GM23338 (cell line): ENCODE results near the gene SLC45A3.

ENCODE experiments used
- CREB1 ChIP-seq: fragments of 250-450 bp; sonication (Bioruptor Pico); IDR thresholded peaks from 2 replicates; pipeline ENCODE4 v1.5.0; 2020; ENCODE audit warnings: low read depth, mild to moderate bottlenecking, moderate library complexity
- EZH2 ChIP-seq: fragments of 200-600 bp; sonication (generic); IDR thresholded peaks from one replicate; pipeline ENCODE4 v1.8.0; 2017; ENCODE audit warnings: antibody characterized with exemption, mild to moderate bottlenecking, low read depth; ENCODE audit not compliant: unreplicated experiment
- EZH2phosphoT487 ChIP-seq: fragments of 200-600 bp; sonication (generic); IDR thresholded peaks from one replicate; pipeline ENCODE4 v1.8.1; 2018; ENCODE audit warnings: antibody characterized with exemption; ENCODE audit not compliant: unreplicated experiment
- JUNB ChIP-seq: IDR thresholded peaks from one replicate; pipeline ENCODE4 v1.6.1; 2016; ENCODE audit warnings: antibody characterized with exemption; ENCODE audit not compliant: unreplicated experiment
- POLR2AphosphoS5 ChIP-seq: IDR thresholded peaks from 2 replicates; pipeline ENCODE4 v1.6.1; 2016; ENCODE audit warnings: antibody characterized with exemption, low read depth
- STAT1 ChIP-seq: IDR thresholded peaks from one replicate; pipeline ENCODE4 v1.6.1; 2016; ENCODE audit warnings: antibody characterized with exemption; ENCODE audit not compliant: unreplicated experiment
- TF ChIP-seq, protein P1 (sequence below), 2 experiments: fragments of 200-600 bp in 1 of 2; sonication (generic) in 1 of 2; conservative IDR thresholded peaks; 2 replicates each; pipeline versions ENCODE4 v1.5.1 to v1.6.1; 2016 to 2017; ENCODE audit warnings: antibody characterized with exemption in 2 of 2, low read depth in 2 of 2, mild to moderate bottlenecking in 2 of 2, moderate library complexity in 1 of 2
- TF ChIP-seq, protein P2 (sequence below): IDR thresholded peaks from one replicate; pipeline ENCODE4 v1.6.1; 2018; ENCODE audit warnings: antibody characterized with exemption; ENCODE audit not compliant: unreplicated experiment

DNA sequence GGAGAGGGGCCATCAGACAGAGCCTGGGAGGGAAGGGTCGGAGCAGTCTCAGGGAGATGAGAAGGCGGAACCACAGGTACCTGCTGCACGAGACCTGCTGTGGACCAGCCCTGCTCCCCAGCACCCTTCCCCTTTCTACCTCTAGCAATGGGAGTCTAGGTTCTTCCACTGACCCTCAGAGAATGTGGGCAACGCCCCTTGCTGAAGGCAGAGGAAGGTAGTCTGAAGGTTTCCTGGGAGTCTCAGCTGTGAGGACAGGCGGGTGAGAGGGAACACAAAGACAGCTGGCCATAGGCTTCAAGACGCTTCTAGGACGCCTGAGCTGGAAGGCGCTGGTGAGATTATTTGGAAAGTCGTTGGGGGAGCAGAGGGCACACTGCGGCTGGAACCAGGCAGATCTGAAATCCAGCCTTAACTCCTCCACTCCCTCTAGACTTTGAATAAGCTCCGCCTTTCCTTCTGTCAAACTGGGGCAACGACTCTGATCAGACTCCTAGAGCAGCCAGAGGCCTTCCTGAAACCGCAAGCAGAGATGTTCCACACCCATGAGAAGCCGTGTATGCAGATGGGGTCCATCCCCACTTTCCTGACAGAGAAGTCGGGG lies 18.1 kb downstream of the SLC45A3 start:
- TF ChIP-seq, protein P1, sequence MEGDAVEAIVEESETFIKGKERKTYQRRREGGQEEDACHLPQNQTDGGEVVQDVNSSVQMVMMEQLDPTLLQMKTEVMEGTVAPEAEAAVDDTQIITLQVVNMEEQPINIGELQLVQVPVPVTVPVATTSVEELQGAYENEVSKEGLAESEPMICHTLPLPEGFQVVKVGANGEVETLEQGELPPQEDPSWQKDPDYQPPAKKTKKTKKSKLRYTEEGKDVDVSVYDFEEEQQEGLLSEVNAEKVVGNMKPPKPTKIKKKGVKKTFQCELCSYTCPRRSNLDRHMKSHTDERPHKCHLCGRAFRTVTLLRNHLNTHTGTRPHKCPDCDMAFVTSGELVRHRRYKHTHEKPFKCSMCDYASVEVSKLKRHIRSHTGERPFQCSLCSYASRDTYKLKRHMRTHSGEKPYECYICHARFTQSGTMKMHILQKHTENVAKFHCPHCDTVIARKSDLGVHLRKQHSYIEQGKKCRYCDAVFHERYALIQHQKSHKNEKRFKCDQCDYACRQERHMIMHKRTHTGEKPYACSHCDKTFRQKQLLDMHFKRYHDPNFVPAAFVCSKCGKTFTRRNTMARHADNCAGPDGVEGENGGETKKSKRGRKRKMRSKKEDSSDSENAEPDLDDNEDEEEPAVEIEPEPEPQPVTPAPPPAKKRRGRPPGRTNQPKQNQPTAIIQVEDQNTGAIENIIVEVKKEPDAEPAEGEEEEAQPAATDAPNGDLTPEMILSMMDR (conservative IDR thresholded peaks at IDR 0.05; ENCODE audit: low read depth in 2 of 2) = no peak
- no peak for TF ChIP-seq CREB1 (CRISPR knock-in tag)
- TF ChIP-seq, protein P2, sequence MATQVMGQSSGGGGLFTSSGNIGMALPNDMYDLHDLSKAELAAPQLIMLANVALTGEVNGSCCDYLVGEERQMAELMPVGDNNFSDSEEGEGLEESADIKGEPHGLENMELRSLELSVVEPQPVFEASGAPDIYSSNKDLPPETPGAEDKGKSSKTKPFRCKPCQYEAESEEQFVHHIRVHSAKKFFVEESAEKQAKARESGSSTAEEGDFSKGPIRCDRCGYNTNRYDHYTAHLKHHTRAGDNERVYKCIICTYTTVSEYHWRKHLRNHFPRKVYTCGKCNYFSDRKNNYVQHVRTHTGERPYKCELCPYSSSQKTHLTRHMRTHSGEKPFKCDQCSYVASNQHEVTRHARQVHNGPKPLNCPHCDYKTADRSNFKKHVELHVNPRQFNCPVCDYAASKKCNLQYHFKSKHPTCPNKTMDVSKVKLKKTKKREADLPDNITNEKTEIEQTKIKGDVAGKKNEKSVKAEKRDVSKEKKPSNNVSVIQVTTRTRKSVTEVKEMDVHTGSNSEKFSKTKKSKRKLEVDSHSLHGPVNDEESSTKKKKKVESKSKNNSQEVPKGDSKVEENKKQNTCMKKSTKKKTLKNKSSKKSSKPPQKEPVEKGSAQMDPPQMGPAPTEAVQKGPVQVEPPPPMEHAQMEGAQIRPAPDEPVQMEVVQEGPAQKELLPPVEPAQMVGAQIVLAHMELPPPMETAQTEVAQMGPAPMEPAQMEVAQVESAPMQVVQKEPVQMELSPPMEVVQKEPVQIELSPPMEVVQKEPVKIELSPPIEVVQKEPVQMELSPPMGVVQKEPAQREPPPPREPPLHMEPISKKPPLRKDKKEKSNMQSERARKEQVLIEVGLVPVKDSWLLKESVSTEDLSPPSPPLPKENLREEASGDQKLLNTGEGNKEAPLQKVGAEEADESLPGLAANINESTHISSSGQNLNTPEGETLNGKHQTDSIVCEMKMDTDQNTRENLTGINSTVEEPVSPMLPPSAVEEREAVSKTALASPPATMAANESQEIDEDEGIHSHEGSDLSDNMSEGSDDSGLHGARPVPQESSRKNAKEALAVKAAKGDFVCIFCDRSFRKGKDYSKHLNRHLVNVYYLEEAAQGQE = no peak
- no peak for TF ChIP-seq EZH2
- TF ChIP-seq POLR2AphosphoS5 = no peak
- no peak for TF ChIP-seq EZH2phosphoT487
- TF ChIP-seq STAT1 = no peak
- no peak for TF ChIP-seq JUNB
